ENCODE measurements around the gene MTOR.
"Not testable (repeated sequence)": the region's sequence is repeated elsewhere in the genome, so short reads cannot be mapped to it uniquely, and the experiment has no call there.

MTOR gene

DNA sequence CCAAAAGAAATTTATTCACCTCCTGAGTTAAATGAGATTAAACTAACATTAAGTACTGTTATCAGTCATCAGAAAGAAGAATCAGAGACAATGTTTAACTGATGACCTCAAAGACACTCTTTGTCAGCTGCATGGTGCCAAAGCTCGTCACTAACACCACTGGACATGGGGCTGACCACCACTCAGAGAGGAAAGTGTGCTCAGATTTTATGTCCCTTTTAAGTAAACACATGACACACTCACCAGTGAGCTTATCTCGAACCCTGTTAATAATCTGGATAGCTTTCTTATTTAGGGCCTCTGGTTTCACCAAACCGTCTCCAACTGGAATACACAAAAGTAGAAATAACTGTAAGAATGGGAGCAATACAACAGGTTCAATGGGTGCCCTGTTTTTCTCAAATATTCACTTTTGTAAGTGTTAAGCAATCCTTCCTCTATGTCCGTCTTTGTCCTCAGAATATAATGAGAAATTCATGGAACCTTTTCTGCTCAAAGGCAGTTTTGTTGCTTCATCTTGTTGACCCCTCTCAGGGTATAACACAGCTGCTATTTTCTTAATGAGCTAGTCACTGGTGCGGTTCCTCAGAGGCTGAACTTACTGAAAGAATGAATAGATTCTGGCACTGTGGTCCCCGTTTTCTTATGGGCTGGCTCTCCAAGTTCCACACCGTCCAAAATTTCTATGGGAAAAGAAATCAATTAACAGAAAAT, 153.1 kb downstream of the MTOR start:
- DNase-seq (ENCODE audit: low spot score): no peak

DNA sequence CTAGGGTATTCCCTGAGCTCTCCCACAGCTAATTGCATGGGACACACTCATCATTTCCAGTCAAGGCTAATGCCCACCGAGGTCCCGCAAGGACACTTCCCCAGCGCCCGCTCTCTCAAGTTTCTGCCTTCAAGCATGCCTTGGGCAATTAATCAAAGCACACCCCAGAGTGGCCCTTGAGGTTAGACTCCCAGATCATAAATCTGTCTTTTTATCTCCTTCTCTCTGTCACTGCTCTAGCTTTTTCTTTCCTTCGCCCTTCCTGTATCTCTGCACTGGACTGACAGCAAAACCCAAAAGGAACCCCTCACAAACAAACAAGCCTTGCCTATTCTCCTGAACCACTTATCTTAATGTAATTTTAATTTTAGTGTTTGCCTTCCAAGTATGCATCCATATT, 154.8 kb downstream of the MTOR start:
- DNase-seq (ENCODE audit: low spot score): no peak

GRCh38 chr1:11105586-11105985, 156.8 kb downstream of the MTOR start:
- DNase-seq (ENCODE audit: low spot score): no peak

DNA sequence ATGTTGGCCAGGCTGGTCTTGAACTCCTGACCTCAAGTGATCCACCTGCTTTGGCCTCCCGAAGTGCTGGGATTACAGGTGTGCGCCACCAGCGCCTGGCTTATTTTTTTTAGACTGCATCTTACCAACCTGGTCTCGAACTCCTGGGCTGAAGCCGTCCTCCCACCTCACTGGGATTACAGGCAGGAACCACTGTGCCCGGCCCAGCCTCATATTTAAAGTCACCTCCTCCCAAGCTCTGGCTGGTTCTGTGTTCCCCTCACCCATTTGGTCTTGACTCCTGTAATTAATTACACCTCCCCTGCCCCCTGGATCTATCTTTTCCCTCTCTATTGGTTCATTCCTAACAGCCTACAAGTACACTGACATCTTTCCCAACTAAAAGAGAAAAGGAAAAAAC, 161.0 kb downstream of the MTOR start:
- no peak for DNase-seq (ENCODE audit: low spot score)

DNA sequence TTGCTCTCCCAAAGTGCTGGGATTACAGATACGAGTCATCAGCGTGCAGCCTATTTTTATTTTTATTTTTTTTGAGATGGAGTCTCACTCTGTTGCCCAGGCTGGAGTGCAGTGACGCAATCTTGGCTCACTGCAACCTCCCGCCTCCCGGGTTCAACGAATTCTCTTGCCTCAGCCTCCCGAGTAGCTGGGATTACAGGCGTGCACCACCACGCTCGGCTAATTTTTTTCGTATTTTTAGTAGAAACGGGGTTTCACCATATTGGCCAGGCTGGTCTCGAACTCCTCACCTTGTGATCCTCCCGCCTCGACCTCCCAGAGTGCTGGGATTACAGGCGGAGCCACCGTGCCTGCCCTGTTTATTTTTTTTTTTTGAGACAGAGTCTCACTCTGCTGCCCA, 161.5 kb downstream of the MTOR start:
- DNase-seq (ENCODE audit: low spot score): not testable (repeated sequence)

DNA sequence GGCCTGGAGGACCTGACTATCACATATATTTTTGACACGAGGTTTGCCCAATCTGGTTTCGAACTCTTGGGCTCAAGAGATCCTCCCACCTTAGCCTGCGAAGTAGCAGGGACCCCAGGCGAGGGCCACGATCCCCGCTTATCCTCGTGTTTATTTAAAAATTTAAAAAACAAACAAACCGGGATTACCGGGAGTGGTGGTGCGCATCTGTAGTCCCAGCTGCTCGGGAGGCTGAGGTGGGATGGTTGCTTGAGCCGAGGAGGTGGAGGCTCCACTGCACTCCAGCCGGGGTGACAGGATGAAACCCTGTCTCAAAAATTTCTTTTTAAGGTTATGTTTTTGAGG, 162.2 kb downstream of the MTOR start:
- DNase-seq (ENCODE audit: low spot score): peak; percentile 22

DNA sequence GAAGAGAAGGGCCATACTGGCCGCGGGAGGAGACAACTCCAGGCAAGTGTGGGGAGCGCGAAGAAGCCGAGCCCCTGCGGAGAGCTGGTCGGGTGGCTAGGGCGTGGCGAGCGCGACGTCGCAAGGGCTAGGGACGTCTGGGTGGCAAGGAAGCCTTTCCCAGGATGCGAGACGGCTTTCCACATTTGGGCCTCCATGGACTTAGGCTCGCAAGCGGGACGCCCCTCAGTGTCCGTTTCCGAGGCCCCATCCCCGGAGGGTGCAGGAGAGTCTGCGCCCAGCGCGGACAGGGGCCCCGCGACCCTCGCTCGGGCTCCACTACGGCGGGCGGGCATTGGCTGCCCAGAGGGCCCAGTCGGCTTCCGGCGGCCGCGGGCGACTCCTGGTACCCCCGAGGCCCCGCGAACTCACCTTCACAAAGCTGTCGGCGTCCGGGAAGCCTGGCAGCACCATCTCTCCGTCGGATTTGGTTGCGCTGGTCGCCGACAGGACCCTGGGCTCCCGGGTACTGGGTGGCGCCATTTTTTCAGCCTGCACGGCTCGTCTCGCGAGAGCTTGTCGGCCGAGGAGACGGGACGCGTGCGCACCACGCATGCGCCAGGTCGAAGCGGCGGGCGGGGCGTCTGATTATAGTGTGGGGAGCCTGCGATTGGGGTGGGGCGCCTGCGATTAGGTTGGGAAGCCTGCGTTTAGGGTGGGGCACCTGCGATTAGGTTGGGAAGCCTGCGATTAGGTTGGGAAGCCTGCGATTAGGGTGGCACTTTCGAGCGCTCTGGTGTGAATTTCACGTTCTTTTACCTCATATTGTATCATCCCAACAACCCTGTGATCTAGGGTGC, 162.8 kb downstream of the MTOR start, which contains the start of gene EXOSC10:
EXOSC10 (minus strand) TSS at position 560 of the 839 bp plus-strand sequence; CDS start at position 522, 38 bp downstream.
- peak; percentile 65 for DNase-seq (ENCODE audit: low spot score)

GRCh38 chr1:11098931-11099309, 163.4 kb downstream of the MTOR start:
- DNase-seq (ENCODE audit: low spot score): no peak

DNA sequence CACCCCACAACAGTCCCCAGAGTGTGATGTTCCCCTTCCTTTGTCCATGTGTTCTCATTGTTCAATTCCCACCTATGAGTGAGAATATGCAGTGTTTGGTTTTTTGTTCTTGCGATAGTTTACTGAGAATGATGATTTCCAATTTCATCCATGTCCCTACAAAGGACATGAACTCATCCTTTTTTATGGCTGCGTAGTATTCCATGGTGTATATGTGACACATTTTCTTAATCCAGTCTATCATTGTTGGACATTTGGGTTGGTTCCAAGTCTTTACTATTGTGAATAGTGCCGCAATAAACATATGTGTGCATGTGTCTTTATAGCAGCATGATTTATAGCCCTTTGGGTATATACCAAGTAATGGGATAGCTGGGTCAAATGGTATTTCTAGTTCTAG, 178.6 kb downstream of the MTOR start:
- not testable (repeated sequence) for DNase-seq (ENCODE audit: low spot score)

DNA sequence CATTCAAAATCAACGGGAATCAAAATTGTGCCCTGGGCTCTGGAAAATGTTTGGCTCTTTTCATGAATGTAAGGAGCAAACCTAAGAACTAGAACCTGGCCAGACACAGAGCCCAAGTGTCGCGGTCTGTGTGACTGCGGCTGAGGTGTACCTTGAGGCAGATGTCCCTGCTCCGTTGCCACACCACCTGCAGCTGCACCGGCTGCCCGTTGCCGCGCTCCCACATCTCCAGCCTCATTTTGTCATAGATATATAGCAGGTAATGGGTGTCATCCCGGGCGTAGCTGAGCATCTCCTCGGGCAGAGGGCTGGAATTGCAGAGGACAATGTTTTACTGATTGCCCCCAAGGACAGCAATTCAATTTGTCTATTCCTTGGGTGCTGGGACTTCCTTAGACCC, 181.4 kb downstream of the MTOR start:
- DNase-seq (ENCODE audit: low spot score): no peak

- DNase-seq (ENCODE audit: low spot score): no peak
Measured at GRCh38 chr1:11078631-11079030, 183.7 kb downstream of the MTOR start.

- not testable (repeated sequence) for DNase-seq (ENCODE audit: low spot score)
Measured at GRCh38 chr1:11073398-11073797, 189.0 kb downstream of the MTOR start.

DNA sequence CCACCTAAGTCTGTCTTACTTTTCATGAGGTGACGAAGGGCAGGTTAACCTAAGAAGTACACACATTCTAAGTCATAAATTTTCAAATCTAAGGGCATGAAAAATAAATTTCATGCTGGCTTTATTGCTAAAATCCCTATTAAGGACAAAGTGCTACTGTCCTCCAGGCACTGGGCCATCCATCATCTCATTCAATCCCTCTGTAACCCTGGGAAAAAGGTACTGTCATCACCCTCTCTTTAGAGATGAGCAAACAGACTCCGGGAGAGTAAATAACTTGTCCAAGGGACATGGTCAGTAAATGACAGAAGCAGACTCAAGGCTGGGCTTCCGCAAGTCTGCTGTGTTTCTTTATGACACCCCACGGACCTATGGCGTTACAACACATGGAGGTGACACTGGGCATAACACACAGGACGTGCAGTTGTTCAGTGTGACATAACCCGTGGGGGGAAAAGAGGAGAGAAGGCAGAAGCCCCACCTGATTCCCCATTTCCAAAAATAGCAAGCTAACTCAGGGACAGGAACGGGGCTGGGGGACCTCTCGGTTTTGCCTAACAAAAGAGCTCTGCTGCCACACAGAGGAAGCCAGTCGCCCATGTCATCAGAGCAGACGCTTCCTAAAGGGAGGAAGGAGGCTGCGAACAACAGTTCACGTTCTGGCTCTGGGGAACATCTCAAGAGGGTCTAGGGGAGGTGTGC, 190.0 kb downstream of the MTOR start:
- no peak for DNase-seq (ENCODE audit: low spot score)

DNA sequence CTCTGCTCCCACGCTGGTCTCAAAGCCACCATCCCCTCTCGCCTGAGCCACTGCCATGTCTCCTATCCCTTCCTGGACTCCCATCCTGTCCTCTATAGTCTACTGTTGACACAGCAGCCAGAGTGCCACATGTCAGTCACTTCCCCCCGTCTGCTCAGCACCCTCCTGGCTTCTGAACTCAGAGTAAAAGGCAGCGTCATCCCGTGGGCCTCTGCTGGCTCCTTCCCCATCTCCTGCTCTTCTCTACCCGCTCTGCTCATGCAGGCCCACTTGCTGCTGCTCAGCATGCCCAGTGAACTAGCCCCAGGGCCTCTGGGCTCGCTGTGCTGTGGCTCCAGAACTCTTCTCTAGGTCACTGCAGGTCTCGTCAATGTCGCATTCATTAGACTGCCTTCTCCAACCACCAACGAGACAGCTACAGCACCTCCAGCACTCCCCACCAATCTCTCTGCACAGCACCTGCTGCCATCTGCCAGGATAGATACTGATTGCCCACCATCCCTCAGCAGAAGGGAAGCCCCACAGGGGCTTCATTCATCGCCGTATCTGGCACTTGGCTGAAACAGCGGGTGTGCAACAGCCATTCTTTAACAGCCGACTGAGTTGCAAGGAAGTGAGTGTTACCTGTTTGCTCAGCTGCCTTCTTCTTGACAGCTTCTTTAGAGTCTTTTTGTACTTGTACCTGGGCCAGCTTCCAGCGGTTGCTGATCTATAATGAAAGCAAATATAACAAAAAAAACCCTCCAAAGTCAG, 190.7 kb downstream of the MTOR start:
- no peak for DNase-seq (ENCODE audit: low spot score)

DNA sequence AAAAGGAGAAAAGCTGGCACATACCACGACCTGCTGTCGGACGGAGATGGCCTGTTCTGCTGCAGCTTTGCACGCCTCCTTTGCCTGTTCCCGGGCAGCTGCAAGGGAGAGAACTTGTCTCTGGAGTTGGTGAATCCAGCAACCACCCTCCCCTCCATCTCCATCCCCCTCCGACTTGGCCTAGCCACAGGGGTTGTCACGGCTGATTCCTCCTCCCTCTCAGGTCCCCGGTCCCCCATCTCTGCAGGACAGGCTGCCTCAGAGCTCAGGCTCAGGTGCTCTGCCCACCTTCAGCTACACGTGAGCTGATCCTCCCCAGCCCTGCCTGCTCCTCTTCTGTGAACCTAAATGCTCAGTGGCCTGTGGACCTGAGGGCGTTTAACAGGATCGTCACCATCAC, 191.5 kb downstream of the MTOR start:
- no peak for DNase-seq (ENCODE audit: low spot score)

GRCh38 chr1:11068600-11069473, 193.5 kb downstream of the MTOR start:
- no peak for DNase-seq (ENCODE audit: low spot score)

DNA sequence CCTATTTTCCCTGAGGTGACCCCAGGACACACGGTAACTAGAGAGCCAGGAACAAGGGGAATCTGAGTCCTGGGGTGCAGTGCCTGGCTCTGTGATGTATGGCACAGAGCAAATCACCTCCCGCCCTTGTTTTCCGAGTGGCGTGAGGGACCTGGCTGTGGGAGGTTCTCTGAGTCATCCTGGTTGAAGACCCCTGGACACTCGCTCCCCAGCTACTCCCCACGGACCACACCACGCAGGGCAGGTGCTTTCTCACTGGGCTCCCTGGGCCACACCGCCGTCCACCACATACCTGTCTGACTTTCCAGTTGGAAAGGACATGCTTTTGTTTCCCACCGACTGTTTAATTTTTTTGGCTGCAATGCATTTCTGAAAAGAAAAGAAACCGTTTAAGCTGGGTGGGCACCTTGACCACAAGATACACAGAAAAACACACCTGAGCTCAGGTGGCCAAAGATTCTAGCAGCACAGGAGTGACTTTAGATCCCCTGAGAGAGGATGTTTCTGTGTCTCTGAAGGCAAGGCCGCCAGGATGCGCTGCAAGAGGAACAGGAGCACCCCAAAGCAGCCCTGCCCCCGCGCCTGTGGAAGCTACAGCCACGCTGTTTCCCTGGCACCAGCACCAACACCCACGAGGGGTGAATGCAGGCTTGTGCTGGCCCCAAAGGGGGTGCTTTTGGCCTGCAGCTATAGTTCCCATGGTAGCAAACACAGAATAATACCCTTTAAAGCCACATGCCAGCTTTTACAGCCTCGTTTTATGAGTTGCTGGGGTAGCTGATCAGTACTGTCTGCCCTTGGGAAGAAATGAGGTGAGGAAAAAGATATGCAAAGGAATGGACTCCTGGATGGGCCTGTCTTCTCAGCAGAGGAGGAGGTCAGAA, 194.4 kb downstream of the MTOR start:
- DNase-seq (ENCODE audit: low spot score): no peak

- DNase-seq (ENCODE audit: low spot score): no peak
Measured at GRCh38 chr1:11065796-11066195, 196.6 kb downstream of the MTOR start.

- no peak for DNase-seq (ENCODE audit: low spot score)
Measured at GRCh38 chr1:11064942-11065341, 197.4 kb downstream of the MTOR start.

DNA sequence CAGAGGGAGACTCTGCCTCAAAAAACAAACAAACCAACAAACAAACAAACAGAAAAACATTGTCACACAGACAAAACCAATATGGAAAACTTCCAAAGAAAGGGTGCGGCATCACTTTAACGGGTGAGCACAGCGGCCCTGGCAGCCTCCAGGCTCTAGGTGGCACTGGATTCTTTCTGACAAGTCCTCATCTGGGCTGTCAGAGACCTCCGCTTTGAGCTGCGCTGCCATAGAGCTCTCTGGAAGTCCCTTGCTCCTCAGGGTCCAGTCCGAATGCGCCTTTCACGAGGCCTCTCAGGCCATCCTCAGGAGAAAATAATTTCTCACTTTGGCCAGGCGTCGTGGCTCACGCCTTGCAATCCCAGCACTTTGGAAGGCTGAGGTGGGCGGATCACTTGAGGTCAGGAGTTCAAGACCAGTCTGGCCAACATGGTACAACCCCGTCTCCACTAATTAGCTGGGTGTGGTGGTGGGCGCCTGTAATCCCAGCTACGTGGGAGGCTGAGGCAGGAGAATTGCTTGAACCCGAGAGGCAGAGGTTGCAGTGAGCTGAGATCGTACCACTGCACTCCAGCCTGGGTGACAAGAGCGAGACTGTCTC, 198.3 kb downstream of the MTOR start:
- DNase-seq (ENCODE audit: low spot score): not testable (repeated sequence)
